Activated CD4-positive, alpha-beta T cell treated with anti-CD3 and anti-CD28 coated beads, Interleukin-2, Interleukin-4, amounts not matched to agents 100 ng/mL and 50 ng/mL, durations not matched to agents 16 hours and 8 hours (primary cell): ENCODE results near the gene RAPSN.

Source experiments
- DNase-seq: peaks from one replicate; pipeline ENCODE4 v3.0.0-alpha.2; 2020; ENCODE audit warnings: low spot score

RAPSN gene

GRCh38 chr11:47448566-47449427, at the start of gene RAPSN:
RAPSN (minus strand) TSS chr11:47449136; CDS start chr11:47448964, 172 bp downstream.
- no peak for DNase-seq

GRCh38 chr11:47498149-47498548, 49.2 kb upstream of the RAPSN start:
- no peak for DNase-seq

GRCh38 chr11:47496808-47497207, 47.9 kb upstream of the RAPSN start:
- no peak for DNase-seq

- no peak for DNase-seq
Observed at GRCh38 chr11:47495856-47496217, 46.9 kb upstream of the RAPSN start.

- no peak for DNase-seq
Observed at GRCh38 chr11:47495011-47495855, 46.3 kb upstream of the RAPSN start.

GRCh38 chr11:47489395-47489755, 40.4 kb upstream of the RAPSN start:
- DNase-seq: no peak

GRCh38 chr11:47488674-47489394, 39.9 kb upstream of the RAPSN start:
- no peak for DNase-seq

GRCh38 chr11:47488111-47488510, 39.2 kb upstream of the RAPSN start:
- DNase-seq: no peak

- DNase-seq: no peak
Observed at GRCh38 chr11:47487421-47487820, 38.5 kb upstream of the RAPSN start.

- no peak for DNase-seq
Observed at GRCh38 chr11:47485107-47485506, 36.2 kb upstream of the RAPSN start.

- no peak for DNase-seq
Observed at GRCh38 chr11:47483457-47483856, 34.5 kb upstream of the RAPSN start.

- no peak for DNase-seq
Observed at GRCh38 chr11:47480762-47481161, 31.8 kb upstream of the RAPSN start.

GRCh38 chr11:47478651-47479329, 29.9 kb upstream of the RAPSN start:
- no peak for DNase-seq

GRCh38 chr11:47477753-47478152, 28.8 kb upstream of the RAPSN start:
- DNase-seq: no peak

GRCh38 chr11:47477323-47477722, 28.4 kb upstream of the RAPSN start:
- DNase-seq: peak; percentile 83

- DNase-seq: no peak
Observed at GRCh38 chr11:47470671-47471070, 21.7 kb upstream of the RAPSN start.

- DNase-seq: no peak
Observed at GRCh38 chr11:47469361-47470179, 20.6 kb upstream of the RAPSN start.

GRCh38 chr11:47468598-47469214, 19.8 kb upstream of the RAPSN start:
- DNase-seq: no peak

- DNase-seq: no peak
Observed at GRCh38 chr11:47467357-47467756, 18.4 kb upstream of the RAPSN start.

GRCh38 chr11:47466701-47467250, 17.8 kb upstream of the RAPSN start:
- no peak for DNase-seq
